WTC11 (cell line): ENCODE results near the gene EDAR. TPM values are rescaled to one million over a fixed set of nuclear protein-coding genes. Genes with fewer than 3 reads are reported as not detected.

Source experiments
- ATAC-seq: fragments of 200-7000 bp; cut with Tn5 transposase; 2 replicates; pipeline ENCODE4 v1.10.0; 2021; ENCODE audit warnings: mild to moderate bottlenecking, moderate library complexity
- CTCF ChIA-PET: fragments of 300-600 bp; sonication (Branson Sonifier 250); formaldehyde crosslinking; loops from one replicate; lab custom pipeline; 2021; ENCODE audit warnings: antibody characterized with exemption; lab: Charles Lee
- POLR2A ChIA-PET: fragments of 350-600 bp; sonication (Branson Sonifier 250); formaldehyde crosslinking; loops from one replicate; lab custom pipeline; 2021; ENCODE audit warnings: antibody characterized with exemption; lab: Charles Lee
- DNase-seq: peaks from one replicate; pipeline ENCODE4 v3.0.0; 2021; ENCODE audit warnings: low spot score
- H3K27ac Mint-ChIP-seq: 2 replicates; pipeline ENCODE4 v1.8.0; 2021; ENCODE audit warnings: mixed read lengths
- H3K27me3 Mint-ChIP-seq: 2 replicates; pipeline ENCODE4 v1.8.0; 2021; ENCODE audit warnings: low read depth, mild to moderate bottlenecking, moderate library complexity, mixed read lengths
- H3K36me3 Mint-ChIP-seq: 2 replicates; pipeline ENCODE4 v1.8.0; 2021; ENCODE audit warnings: mixed read lengths
- H3K4me1 Mint-ChIP-seq: 2 replicates; pipeline ENCODE4 v1.8.0; 2022; ENCODE audit warnings: mixed read lengths
- H3K4me3 Mint-ChIP-seq: 2 replicates; pipeline ENCODE4 v1.8.0; 2021; ENCODE audit warnings: mild to moderate bottlenecking, moderate library complexity, mixed read lengths
- H3K9me3 Mint-ChIP-seq: 2 replicates; pipeline ENCODE4 v1.8.0; 2021; ENCODE audit warnings: mixed read lengths
- AR ChIP-seq: fragments of 250-450 bp; sonication (Bioruptor Pico); IDR thresholded peaks from 2 replicates; pipeline ENCODE4 v1.9.0; 2021; ENCODE audit warnings: mild to moderate bottlenecking
- ATF2 ChIP-seq: sonication (generic); formaldehyde crosslinking; IDR thresholded peaks from 2 replicates; pipeline ENCODE4 v1.8.1; 2022; ENCODE audit warnings: low read depth, missing genetic modification reagents, borderline replicate concordance
- ELF4 ChIP-seq: sonication (generic); formaldehyde crosslinking; IDR thresholded peaks from 2 replicates; pipeline ENCODE4 v1.8.1; 2022; ENCODE audit warnings: low read depth, mild to moderate bottlenecking, moderate library complexity, missing genetic modification reagents
- FOXK1 ChIP-seq: sonication (generic); formaldehyde crosslinking; IDR thresholded peaks from 2 replicates; pipeline ENCODE4 v1.8.0; 2022; ENCODE audit warnings: mild to moderate bottlenecking, moderate library complexity, missing genetic modification reagents
- IRF1 ChIP-seq: sonication (generic); formaldehyde crosslinking; IDR thresholded peaks from 2 replicates; pipeline ENCODE4 v1.8.0; 2023; ENCODE audit warnings: missing genetic modification reagents
- KAT7 ChIP-seq: sonication (generic); formaldehyde crosslinking; IDR thresholded peaks from 2 replicates; pipeline ENCODE4 v1.8.1; 2023; ENCODE audit warnings: missing genetic modification reagents, mild to moderate bottlenecking, borderline replicate concordance
- MYBL2 ChIP-seq: sonication (generic); formaldehyde crosslinking; IDR thresholded peaks from 2 replicates; pipeline ENCODE4 v1.8.1; 2023; ENCODE audit warnings: mild to moderate bottlenecking, moderate library complexity, missing genetic modification reagents
- PRDM15 ChIP-seq: sonication (generic); formaldehyde crosslinking; IDR thresholded peaks from 2 replicates; pipeline ENCODE4 v1.8.0; 2022; ENCODE audit warnings: missing genetic modification reagents
- SMAD3 ChIP-seq: sonication (generic); formaldehyde crosslinking; IDR thresholded peaks from 2 replicates; pipeline ENCODE4 v1.8.0; 2022; ENCODE audit warnings: missing genetic modification reagents, mild to moderate bottlenecking, borderline replicate concordance
- SMAD4 ChIP-seq: sonication (generic); formaldehyde crosslinking; IDR thresholded peaks from 2 replicates; pipeline ENCODE4 v1.8.0; 2022; ENCODE audit warnings: mild to moderate bottlenecking, missing genetic modification reagents
- SOX15 ChIP-seq: fragments of 250-450 bp; sonication (Bioruptor Pico); IDR thresholded peaks from 2 replicates; pipeline ENCODE4 v1.9.0; 2021; ENCODE audit warnings: mild to moderate bottlenecking
- USF1 ChIP-seq: sonication (generic); formaldehyde crosslinking; IDR thresholded peaks from 2 replicates; pipeline ENCODE4 v1.8.0; 2022; ENCODE audit warnings: mild to moderate bottlenecking, missing genetic modification reagents
- ZNF263 ChIP-seq: sonication (generic); formaldehyde crosslinking; IDR thresholded peaks from 2 replicates; pipeline ENCODE4 v1.8.1; 2022; ENCODE audit warnings: low read depth, mild to moderate bottlenecking, moderate library complexity, missing genetic modification reagents
- ZNF317 ChIP-seq: sonication (generic); formaldehyde crosslinking; IDR thresholded peaks from 2 replicates; pipeline ENCODE4 v1.8.1; 2023; ENCODE audit warnings: low read depth, mild to moderate bottlenecking, moderate library complexity, missing genetic modification reagents, borderline replicate concordance
- ZNF416 ChIP-seq: fragments of 250-450 bp; sonication (Bioruptor Pico); IDR thresholded peaks from 2 replicates; pipeline ENCODE4 v1.9.0; 2021; ENCODE audit warnings: mild to moderate bottlenecking, inconsistent platforms
- ZNF532 ChIP-seq: fragments of 250-450 bp; sonication (Bioruptor Pico); IDR thresholded peaks from 2 replicates; pipeline ENCODE4 v1.9.0; 2021; ENCODE audit warnings: mild to moderate bottlenecking, borderline replicate concordance
- ZSCAN18 ChIP-seq: fragments of 250-450 bp; sonication (Bioruptor Pico); IDR thresholded peaks from 2 replicates; pipeline ENCODE4 v2.1.2; 2022; ENCODE audit warnings: mild to moderate bottlenecking, moderate library complexity
- total RNA-seq: library from RNA; stranded (reverse); gene quantifications from 3 replicates; pipeline ENCODE4 v1.2.3, GENCODE V29; 2021

EDAR gene
- total RNA-seq, 1 experiment from 2014 or later = not detected

- Mint-ChIP-seq H3K27ac (no peak overlapping the region), H3K36me3 (no peaks in the 10 kb centered on the region; the same call in none of the 2 replicates), H3K4me3 (no peak overlapping the region), H3K4me1 (peaks cover 11% of the 10 kb centered on the region), H3K27me3 (no peaks in the 10 kb centered on the region), H3K9me3 (no peaks in the 10 kb centered on the region)
- DNase-seq = no peak
- ChIA-PET POLR2A (no interaction called here), CTCF (no interaction called here)
- ATAC-seq = no peak
- no peak for TF ChIP-seq AR (CRISPR knock-in tag)
- no peak for TF ChIP-seq SOX15 (CRISPR knock-in tag)
- no peak for TF ChIP-seq ZSCAN18
- no peak for TF ChIP-seq ELF4 (CRISPR knock-in tag)
- TF ChIP-seq ZNF263 = no peak
- no peak for TF ChIP-seq USF1 (CRISPR knock-in tag)
- TF ChIP-seq SMAD4 (CRISPR knock-in tag) = no peak
- no peak for TF ChIP-seq PRDM15 (CRISPR knock-in tag)
- no peak for TF ChIP-seq SMAD3 (CRISPR knock-in tag)
- no peak for TF ChIP-seq MYBL2
- no peak for TF ChIP-seq ATF2
- TF ChIP-seq IRF1 = no peak
- TF ChIP-seq ZNF416 (CRISPR knock-in tag) = no peak
- no peak for TF ChIP-seq FOXK1 (CRISPR knock-in tag)
Measured at GRCh38 chr2:108895188-108895587, 93.8 kb downstream of the EDAR start.

GRCh38 chr2:108894766-108895165, 94.3 kb downstream of the EDAR start:
- DNase-seq = no peak
- Mint-ChIP-seq H3K4me1 (peaks cover 11% of the 10 kb centered on the region), H3K9me3 (peaks cover 2% of the 10 kb centered on the region), H3K27ac (no peak overlapping the region), H3K4me3 (no peak overlapping the region), H3K36me3 (peaks cover 1% of the 10 kb centered on the region), H3K27me3 (no peaks in the 10 kb centered on the region)
- CTCF ChIA-PET = interaction anchor here (0.9 kb wide), 1 partner anchor 37 kb away, joined by 5 read pairs; no protein-coding TSS in a partner anchor
- TF ChIP-seq ZNF317 (CRISPR knock-in tag) (no peak), ZNF532 (CRISPR knock-in tag) (no peak), KAT7 (no peak), ELF4 (CRISPR knock-in tag) (no peak)
- POLR2A ChIA-PET = no interaction called here
- no peak for ATAC-seq
